ENCODE data around the gene CSRP3. TPM values are rescaled to one million over a fixed set of nuclear protein-coding genes. Genes with fewer than 3 reads are reported as not detected.

CSRP3 gene
- total RNA-seq, 1 donor from 2014 or later = not detected

GRCh38 chr11:19240420-19241259 lies 38.9 kb upstream of the CSRP3 start, which contains the start of gene E2F8:
Gene E2F8, minus strand, starts transcription at chr11:19240945. Its CDS starts 824 bp downstream, at chr11:19240121.
- Histone ChIP-seq H3K27me3 (peaks cover 13% of the 10 kb centered on the region), H3K4me3 (peak within 1 kb of the TSS; percentile 47 to 59), H3K4me1 (peaks cover 33% of the 10 kb centered on the region), H3K9me3 (no peaks in the 10 kb centered on the region), H3K36me3 (no peaks in the 10 kb centered on the region), H3K27ac (no peak within 1 kb of the TSS)
- DNase-seq (ENCODE audit: extremely low spot score in 2 of 2) = no peak
- intact Hi-C loops (cut with DNase I) = no loop called here
- TF ChIP-seq CTCF (IDR thresholded peaks at IDR 0.05) = no peak
- TF ChIP-seq POLR2AphosphoS5 (IDR thresholded peaks at IDR 0.05; ENCODE audit: insufficient read depth in 1 of 2, low read depth in 1 of 2) = peak; percentile 31 to 71

- intact Hi-C loops (cut with DNase I) = no loop called here
- Histone ChIP-seq H3K4me3 (no peak overlapping the region), H3K27ac (no peak overlapping the region), H3K36me3 (no peaks in the 10 kb centered on the region), H3K4me1 (peaks cover 33% of the 10 kb centered on the region), H3K9me3 (no peaks in the 10 kb centered on the region), H3K27me3 (peaks cover 13% of the 10 kb centered on the region)
- TF ChIP-seq POLR2A (IDR thresholded peaks at IDR 0.05) = no peak
- TF ChIP-seq POLR2AphosphoS5 (IDR thresholded peaks at IDR 0.05; ENCODE audit: insufficient read depth in 1 of 2, low read depth in 1 of 2) = no peak
- TF ChIP-seq CTCF (IDR thresholded peaks at IDR 0.05) = no peak
- DNase-seq (ENCODE audit: extremely low spot score in 2 of 2) = no peak
Measured at GRCh38 chr11:19239039-19239438, 37.3 kb upstream of the CSRP3 start.

GRCh38 chr11:19237813-19238212 lies 36.0 kb upstream of the CSRP3 start:
- Histone ChIP-seq H3K4me3 (no peak overlapping the region), H3K27ac (no peak overlapping the region), H3K9me3 (no peaks in the 10 kb centered on the region), H3K36me3 (no peaks in the 10 kb centered on the region), H3K4me1 (peaks cover 26% of the 10 kb centered on the region), H3K27me3 (peaks cover 6% of the 10 kb centered on the region)
- DNase-seq (ENCODE audit: extremely low spot score in 2 of 2) = no peak
- intact Hi-C loops (cut with DNase I) = no loop called here
- TF ChIP-seq POLR2AphosphoS5 (IDR thresholded peaks at IDR 0.05; ENCODE audit: insufficient read depth in 1 of 2, low read depth in 1 of 2) = no peak
- TF ChIP-seq POLR2A (IDR thresholded peaks at IDR 0.05) = no peak
- TF ChIP-seq CTCF (IDR thresholded peaks at IDR 0.05) = no peak

- no peak for TF ChIP-seq CTCF (IDR thresholded peaks at IDR 0.05)
- no peak for TF ChIP-seq POLR2AphosphoS5 (IDR thresholded peaks at IDR 0.05; ENCODE audit: insufficient read depth in 1 of 2, low read depth in 1 of 2)
- TF ChIP-seq POLR2A (IDR thresholded peaks at IDR 0.05) = no peak
- Histone ChIP-seq H3K9me3 (no peaks in the 10 kb centered on the region), H3K27me3 (peaks cover 2% of the 10 kb centered on the region), H3K36me3 (no peaks in the 10 kb centered on the region), H3K4me1 (peaks cover 22% of the 10 kb centered on the region), H3K27ac (no peak overlapping the region), H3K4me3 (no peak overlapping the region)
- intact Hi-C loops (cut with DNase I) = no loop called here
- DNase-seq (ENCODE audit: extremely low spot score in 2 of 2) = no peak
Measured at GRCh38 chr11:19237381-19237780, 35.6 kb upstream of the CSRP3 start.

- TF ChIP-seq CTCF (IDR thresholded peaks at IDR 0.05) (no peak), POLR2AphosphoS5 (IDR thresholded peaks at IDR 0.05; ENCODE audit: insufficient read depth in 1 of 2, low read depth in 1 of 2) (no peak), POLR2A (IDR thresholded peaks at IDR 0.05) (no peak)
- Histone ChIP-seq H3K9me3 (no peaks in the 10 kb centered on the region), H3K27ac (no peak overlapping the region), H3K4me3 (no peak overlapping the region), H3K4me1 (no peaks in the 10 kb centered on the region), H3K27me3 (no peaks in the 10 kb centered on the region), H3K36me3 (no peaks in the 10 kb centered on the region)
- no peak for DNase-seq (ENCODE audit: extremely low spot score in 2 of 2)
- intact Hi-C loops (cut with DNase I) = no loop called here
Measured at GRCh38 chr11:19234231-19234817, 32.5 kb upstream of the CSRP3 start.
